ENCODE data around the gene PDGFB. TPM values are rescaled to one million over a fixed set of nuclear protein-coding genes. Genes with fewer than 3 reads are reported as not detected.

PDGFB gene
- total RNA-seq (2022; extraction: Qiagen RNA extraction) = 3.0 to 4.5 TPM (median 4.2 TPM) in 5 replicates

DNA sequence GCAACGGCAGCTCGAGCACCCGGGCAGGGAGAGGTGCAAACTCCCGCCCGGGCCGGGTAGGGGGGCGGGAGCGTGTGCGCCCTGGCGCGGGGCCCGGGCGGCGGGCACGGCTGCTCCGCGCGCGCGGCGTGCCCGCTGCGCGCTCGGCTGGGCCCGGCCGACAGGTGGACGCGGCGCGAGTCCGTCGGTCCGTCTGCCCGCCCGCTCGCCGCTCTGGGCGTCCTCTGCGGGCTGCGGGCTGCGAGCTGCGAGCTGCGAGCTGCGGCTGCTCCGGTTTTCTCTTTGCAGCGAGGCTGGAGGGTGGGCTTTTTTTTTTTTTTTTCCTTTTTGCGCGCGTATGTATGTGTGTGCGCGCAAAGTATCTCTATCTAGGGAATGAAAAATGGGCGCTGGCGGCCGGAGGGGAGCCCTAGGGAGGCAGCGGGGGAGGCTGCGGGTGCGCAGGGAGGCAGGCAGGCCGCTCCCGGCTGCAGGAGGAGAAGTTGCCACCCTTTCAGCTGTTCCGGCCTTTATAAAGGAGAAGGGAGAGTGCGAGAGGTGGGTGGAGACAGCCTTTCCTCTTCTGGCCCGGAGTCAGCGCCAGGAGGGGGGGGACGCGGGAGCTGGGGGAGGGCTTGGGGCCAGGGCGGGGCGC is at the start of gene PDGFB:
Gene PDGFB, minus strand, starts transcription at position 487 of the 634 bp plus-strand sequence. CDS start 1,019 bp downstream, outside the sequence.

Other genes with a start within 250 kb of the PDGFB start
- 26.6 to 28.1 TPM (median 27.5 TPM) in 5 replicates for gene APOBEC3C, start 230.7 kb downstream of the PDGFB start, total RNA-seq (2022; extraction: Qiagen RNA extraction)
- 0.10 to 0.50 TPM (median 0.17 TPM) in 4 of 5 replicates, not detected in the other for gene APOBEC3D, start 223.9 kb downstream of the PDGFB start, total RNA-seq (2022; extraction: Qiagen RNA extraction)
- gene APOBEC3F, start 204.1 kb downstream of the PDGFB start, total RNA-seq (2022; extraction: Qiagen RNA extraction) = 1.6 to 2.8 TPM (median 2.6 TPM) in 5 replicates
- 0.18 TPM in 1 of 5 replicates, not detected in the others for gene APOBEC3G, start 167.7 kb downstream of the PDGFB start, total RNA-seq (2022; extraction: Qiagen RNA extraction)
- gene APOBEC3H, start 147.7 kb downstream of the PDGFB start, total RNA-seq (2022; extraction: Qiagen RNA extraction) = 0.14 to 0.53 TPM (median 0.41 TPM) in 5 replicates
- gene CBX7, start 92.3 kb downstream of the PDGFB start, total RNA-seq (2022; extraction: Qiagen RNA extraction) = 1.2 to 1.6 TPM (median 1.3 TPM) in 5 replicates
- 1,748 to 2,379 TPM (median 1,762 TPM) in 5 replicates for gene RPL3, start 74.6 kb upstream of the PDGFB start, total RNA-seq (2022; extraction: Qiagen RNA extraction)
- gene SYNGR1, start 105.0 kb upstream of the PDGFB start, total RNA-seq (2022; extraction: Qiagen RNA extraction) = 7.9 to 13.7 TPM (median 12.1 TPM) in 5 replicates
- 8.4 to 12.3 TPM (median 11.6 TPM) in 5 replicates for gene TAB1, start 154.8 kb upstream of the PDGFB start, total RNA-seq (2022; extraction: Qiagen RNA extraction)
- 0.28 to 0.57 TPM (median 0.47 TPM) in 5 replicates for gene MGAT3, start 212.0 kb upstream of the PDGFB start, total RNA-seq (2022; extraction: Qiagen RNA extraction)